Non-pigmented ciliary epithelial cell (primary cell): Measurements from ENCODE around the gene PRR36.

Experiments
- DNase-seq: peaks from one replicate; pipeline ENCODE4 v3.0.0-alpha.2; 2010; ENCODE audit warnings: low read depth

PRR36 gene

GRCh38 chr19:7871437-7872305, 2.5 kb downstream of the PRR36 start:
- peak; percentile 62 for DNase-seq

GRCh38 chr19:7870571-7871436, 3.4 kb downstream of the PRR36 start:
- DNase-seq: no peak

- no peak for DNase-seq
Measured at GRCh38 chr19:7869910-7870511, 4.2 kb downstream of the PRR36 start.

- DNase-seq: no peak
Measured at GRCh38 chr19:7869453-7869909, 4.7 kb downstream of the PRR36 start.

- no peak for DNase-seq
Measured at GRCh38 chr19:7868671-7869452, 5.3 kb downstream of the PRR36 start.

DNA sequence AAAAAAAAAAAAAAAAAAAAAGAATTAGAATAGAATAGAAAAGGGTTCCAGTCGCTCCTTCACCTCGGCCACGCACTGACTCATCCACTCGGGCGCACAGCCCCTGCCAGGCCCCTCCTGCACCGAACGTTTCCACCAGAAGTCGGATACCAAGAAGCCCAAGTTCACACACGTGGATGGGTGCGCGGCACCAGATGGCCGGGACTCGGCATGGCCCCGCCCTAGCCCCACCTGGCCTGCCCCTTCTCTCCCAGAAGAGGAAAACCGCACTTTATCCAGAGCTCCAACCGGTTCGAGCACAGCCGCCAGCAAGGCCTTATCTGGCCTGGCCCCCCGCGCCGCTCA, 5.9 kb downstream of the PRR36 start:
- DNase-seq: no peak

- DNase-seq: no peak
Measured at GRCh38 chr19:7867092-7867844, 6.9 kb downstream of the PRR36 start.

- no peak for DNase-seq
Measured at GRCh38 chr19:7866399-7867091, 7.6 kb downstream of the PRR36 start.

- no peak for DNase-seq
Measured at GRCh38 chr19:7865262-7865911, 8.8 kb downstream of the PRR36 start.

DNA sequence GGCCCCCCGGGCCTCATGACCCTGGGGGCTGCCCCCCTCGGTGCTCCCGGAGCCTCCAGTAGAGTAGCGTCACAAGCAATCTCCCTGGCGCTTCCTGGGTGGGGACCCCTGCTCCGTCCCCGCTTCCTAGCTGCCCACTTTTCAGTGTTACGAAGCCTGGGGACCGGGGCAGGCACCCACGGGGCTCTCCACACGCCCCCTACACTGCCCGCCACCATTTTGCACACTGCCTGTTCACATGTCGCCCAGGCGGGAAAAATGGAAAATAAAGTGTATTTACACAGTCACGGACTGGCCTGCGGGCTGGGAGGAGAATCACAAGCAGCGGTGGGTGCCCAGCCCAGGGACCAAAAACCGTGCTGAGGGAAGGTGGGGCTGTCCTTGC, 9.5 kb downstream of the PRR36 start:
- no peak for DNase-seq

DNA sequence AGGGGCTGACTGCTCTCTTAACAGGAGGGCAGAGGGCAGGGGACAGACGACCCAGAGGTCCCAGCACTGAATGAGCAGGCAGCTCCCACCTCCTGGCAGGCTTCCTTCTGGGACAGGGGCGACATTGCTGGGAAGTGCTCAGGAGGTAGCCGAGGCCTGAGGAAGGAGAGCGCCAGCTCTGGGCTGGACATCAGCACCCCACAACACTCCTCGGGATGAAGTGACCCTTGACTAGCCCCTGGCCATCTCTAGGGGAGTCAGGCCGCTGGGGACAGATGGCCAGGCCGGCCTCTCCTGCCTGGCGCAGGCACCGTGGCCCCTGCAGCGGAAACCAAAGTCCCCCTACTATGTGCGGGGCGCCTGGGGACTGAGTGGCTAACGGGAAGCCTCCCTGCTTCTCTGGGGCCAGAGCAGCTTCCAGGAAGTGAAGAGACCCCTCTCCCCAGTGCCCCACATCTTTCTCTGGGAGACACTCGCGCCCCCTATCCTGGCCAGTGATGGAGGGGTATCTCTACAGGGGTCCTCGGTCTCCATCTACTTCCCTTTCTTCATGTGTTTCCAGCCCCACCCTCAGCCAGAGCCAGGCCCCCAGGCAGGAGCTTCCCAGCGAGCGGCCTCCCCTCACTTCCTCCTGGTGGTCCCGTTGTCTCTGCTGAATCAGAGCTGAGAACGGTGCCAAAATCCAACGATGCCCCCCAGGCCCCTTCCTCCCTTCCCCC, 10.1 kb downstream of the PRR36 start:
- no peak for DNase-seq

GRCh38 chr19:7863157-7863970, 10.8 kb downstream of the PRR36 start:
- DNase-seq: no peak

DNA sequence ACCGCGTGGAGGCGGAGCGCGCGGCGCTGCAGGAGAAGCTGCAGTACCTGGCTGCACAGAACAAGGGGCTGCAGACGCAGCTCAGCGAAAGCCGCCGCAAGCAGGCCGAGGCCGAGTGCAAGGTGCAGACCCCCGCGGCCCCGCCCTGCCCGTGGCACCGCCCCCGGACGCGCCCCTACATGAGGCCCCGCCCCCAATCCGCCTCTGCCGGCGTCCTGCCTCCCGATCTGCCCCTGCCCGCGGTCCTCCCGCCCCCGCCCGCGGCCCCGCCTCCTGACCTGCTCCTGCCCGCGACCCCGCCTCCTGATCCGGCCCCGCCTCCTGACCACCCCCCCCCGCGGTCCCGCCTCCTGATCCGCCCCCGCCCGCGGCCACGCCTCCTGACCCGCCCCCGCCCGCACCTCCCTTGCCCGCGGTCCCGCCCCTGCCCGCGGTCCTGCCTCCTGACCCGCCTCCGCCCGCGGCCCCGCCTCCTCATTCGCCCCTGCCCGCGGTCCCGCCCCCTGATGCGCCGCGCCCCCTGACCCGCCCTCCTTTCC, 11.7 kb downstream of the PRR36 start:
- no peak for DNase-seq

DNA sequence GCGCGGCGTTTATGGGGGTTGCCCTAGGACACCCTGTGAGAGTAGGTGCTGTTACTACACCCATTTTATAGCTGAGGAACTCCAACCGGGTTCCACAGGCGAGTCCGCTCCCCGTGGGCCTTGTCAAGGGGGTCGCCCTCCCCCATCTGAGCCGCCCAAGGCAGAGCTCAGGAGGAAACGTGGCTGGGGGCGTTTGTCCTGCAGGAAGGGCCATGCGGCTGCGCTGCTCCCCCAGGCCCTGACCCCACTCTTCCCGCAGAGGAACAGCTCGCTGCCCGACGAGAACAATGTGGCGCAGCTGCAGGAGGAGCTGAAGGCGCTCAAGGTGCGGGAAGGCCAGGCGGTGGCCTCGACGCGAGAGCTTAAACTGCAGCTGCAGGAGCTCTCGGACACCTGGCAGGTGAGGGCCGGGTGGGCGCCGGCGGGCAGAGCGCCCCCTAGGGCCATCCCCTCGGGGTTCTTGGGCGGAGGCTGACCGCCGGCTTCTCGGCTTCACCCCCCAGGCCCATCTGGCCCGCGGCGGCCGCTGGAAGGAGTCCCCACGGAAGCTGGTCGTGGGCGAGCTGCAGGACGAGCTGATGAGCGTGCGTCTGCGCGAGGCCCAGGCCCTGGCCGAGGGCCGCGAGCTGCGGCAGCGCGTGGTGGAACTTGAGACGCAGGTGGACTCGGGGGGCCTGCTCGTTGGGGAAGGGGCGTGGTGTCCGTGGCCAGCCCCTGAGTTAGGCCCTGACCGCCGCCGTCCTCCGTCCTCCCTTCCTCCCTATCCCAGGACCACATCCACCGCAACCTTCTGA, 12.4 kb downstream of the PRR36 start:
- no peak for DNase-seq

DNA sequence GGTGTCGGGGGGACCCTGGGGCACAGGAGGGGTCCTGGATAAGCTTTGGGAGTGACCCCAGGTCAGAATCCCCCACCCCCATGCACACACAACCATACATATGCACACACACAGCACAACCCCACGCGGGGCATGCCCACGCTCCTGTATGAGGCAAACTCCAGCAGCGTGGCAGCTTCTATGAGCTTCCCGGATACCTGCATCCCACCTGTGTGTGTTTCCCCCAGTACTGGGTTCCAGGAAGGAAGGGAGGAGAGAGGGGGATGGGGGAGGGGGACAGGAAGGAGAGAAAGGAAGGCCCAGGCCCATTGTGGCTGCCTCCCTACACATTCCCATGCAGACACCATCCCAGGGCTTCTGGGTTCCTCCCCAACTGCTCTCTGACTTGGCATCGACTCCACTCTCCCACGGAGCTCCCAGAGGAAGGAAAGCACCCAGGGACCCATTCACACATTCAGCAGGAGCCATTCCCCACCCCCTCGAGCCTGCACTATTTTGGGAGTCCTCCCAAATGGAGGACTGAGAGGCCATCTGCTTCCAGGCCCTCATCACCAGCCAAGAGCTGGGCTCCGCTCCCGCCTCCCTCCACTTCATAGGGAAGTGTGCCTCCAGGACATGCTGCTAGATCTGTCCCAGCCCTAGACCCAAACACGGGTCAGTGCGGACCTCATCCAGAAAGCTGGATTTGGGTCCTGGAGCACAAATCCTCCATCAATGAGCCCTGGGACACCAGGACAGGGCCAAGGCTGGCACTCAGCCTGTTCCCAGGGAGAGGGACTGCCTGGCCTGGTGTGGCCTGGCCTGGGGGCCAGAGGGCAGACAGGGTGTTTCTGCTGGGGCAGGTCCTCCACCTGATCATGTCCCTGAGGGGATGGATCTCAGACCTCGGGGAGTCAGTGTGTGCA, 13.2 kb downstream of the PRR36 start:
- no peak for DNase-seq
